Measurements from ENCODE around the gene ARHGAP42.

GRCh38 chr11:100806296-100806695 lies 119.2 kb downstream of the ARHGAP42 start:
- TF ChIP-seq POLR2AphosphoS5 (IDR thresholded peaks at IDR 0.05; ENCODE audit: low read depth, low read length), result no peak
- TF ChIP-seq POLR2A (IDR thresholded peaks at IDR 0.05; ENCODE audit: low read depth, low read length), result no peak
- TF ChIP-seq TAF1 (IDR thresholded peaks at IDR 0.05; ENCODE audit: borderline replicate concordance, low read depth, low read length), result no peak

All from GM12892 (cell line).